ENCODE results near the gene PEPD. TPM values are rescaled to one million over a fixed set of nuclear protein-coding genes. Genes with fewer than 3 reads are reported as not detected.

PEPD gene
- total RNA-seq, 4 donors from 2014 or later = 33.9 to 57.0 (median 45.0) TPM

- H3K27ac ChIP-seq = no peak overlapping the region
- intact Hi-C loops (cut with DNase I; ENCODE audit: low total_unique reads) (no loop called here), in situ Hi-C loops (cut with MboI; ENCODE audit: low sequenced_read_pairs in 4 of 4) (no loop called here)
- no peak overlapping the region for H3K4me3 ChIP-seq
- TF ChIP-seq CTCF (IDR thresholded peaks at IDR 0.05 in 4 of 5, conservative IDR thresholded peaks at IDR 0.05 in 1 of 5) = no peak
- no peak for TF ChIP-seq POLR2A (IDR thresholded peaks at IDR 0.05)
- peak in 1 of 2 donors; percentile 33 for DNase-seq
- no peak for ATAC-seq
- peaks cover 0 to 7% of the 10 kb centered on the region in 2 donors for H3K36me3 ChIP-seq
- H3K4me1 ChIP-seq = peaks cover 0 to 7% of the 10 kb centered on the region in 2 donors
- H3K27me3 ChIP-seq = no peaks in the 10 kb centered on the region
- no peaks in the 10 kb centered on the region for H3K9me3 ChIP-seq
These were observed 6.6 kb downstream of the PEPD start for GRCh38 chr19:33514885-33515551.

- ATAC-seq (no peak), DNase-seq (no peak)
- no peak overlapping the region for H3K27ac ChIP-seq
- H3K4me3 ChIP-seq = no peak overlapping the region
- in situ Hi-C loops (cut with MboI; ENCODE audit: low sequenced_read_pairs in 4 of 4) = no loop called here
- H3K27me3 ChIP-seq = no peaks in the 10 kb centered on the region
- H3K36me3 ChIP-seq = peaks cover 0 to 7% of the 10 kb centered on the region in 2 donors
- H3K9me3 ChIP-seq = no peaks in the 10 kb centered on the region
- TF ChIP-seq POLR2A (IDR thresholded peaks at IDR 0.05) (no peak), CTCF (IDR thresholded peaks at IDR 0.05 in 4 of 5, conservative IDR thresholded peaks at IDR 0.05 in 1 of 5) (no peak)
- peaks cover 3 to 14% of the 10 kb centered on the region in 2 donors for H3K4me1 ChIP-seq
- intact Hi-C loops (cut with DNase I; ENCODE audit: low total_unique reads) = no loop called here
These were observed 8.2 kb downstream of the PEPD start for GRCh38 chr19:33513424-33513823.

GRCh38 chr19:33512580-33513137, 8.9 kb downstream of the PEPD start:
- in situ Hi-C loops (cut with MboI; ENCODE audit: low sequenced_read_pairs in 4 of 4) (no loop called here), intact Hi-C loops (cut with DNase I; ENCODE audit: low total_unique reads) (no loop called here)
- Histone ChIP-seq H3K4me3 (no peak overlapping the region), H3K27me3 (no peaks in the 10 kb centered on the region), H3K36me3 (peaks cover 0 to 7% of the 10 kb centered on the region in 2 donors), H3K4me1 (peaks cover 8 to 20% of the 10 kb centered on the region in 2 donors), H3K27ac (no peak overlapping the region), H3K9me3 (no peaks in the 10 kb centered on the region)
- TF ChIP-seq CTCF (IDR thresholded peaks at IDR 0.05 in 4 of 5, conservative IDR thresholded peaks at IDR 0.05 in 1 of 5) (no peak), POLR2A (IDR thresholded peaks at IDR 0.05) (no peak)
- DNase-seq (no peak), ATAC-seq (no peak)

- DNase-seq = no peak
- intact Hi-C loops (cut with DNase I; ENCODE audit: low total_unique reads) = no loop called here
These were observed 9.6 kb downstream of the PEPD start for GRCh38 chr19:33512021-33512420.

More at GRCh38 chr19:33512021-33512420, 9.6 kb downstream of the PEPD start:
- in situ Hi-C loops (cut with MboI; ENCODE audit: low sequenced_read_pairs in 4 of 4) = no loop called here
- peaks cover 9 to 27% of the 10 kb centered on the region in 2 donors for H3K4me1 ChIP-seq
- ATAC-seq = no peak
- peaks cover 0 to 7% of the 10 kb centered on the region in 2 donors for H3K36me3 ChIP-seq
- no peaks in the 10 kb centered on the region for H3K9me3 ChIP-seq
- no peaks in the 10 kb centered on the region for H3K27me3 ChIP-seq
- no peak for TF ChIP-seq POLR2A (IDR thresholded peaks at IDR 0.05)
- TF ChIP-seq CTCF (IDR thresholded peaks at IDR 0.05 in 4 of 5, conservative IDR thresholded peaks at IDR 0.05 in 1 of 5) = no peak
- no peak overlapping the region for H3K4me3 ChIP-seq
- no peak overlapping the region for H3K27ac ChIP-seq
